Panc1 (cell line): ENCODE measurements around the gene FECH.

Source experiments
- POLR2AphosphoS5 ChIP-seq: IDR thresholded peaks from 2 replicates; pipeline ENCODE4 v1.6.1; 2012; ENCODE audit warnings: mild to moderate bottlenecking, low read depth, low read length, moderate library complexity
- TF ChIP-seq, protein P1 (sequence below): fragments of 450-650 bp; IDR thresholded peaks from 2 replicates; pipeline ENCODE4 v1.5.1; 2017; ENCODE audit warnings: mild to moderate bottlenecking

- TF ChIP-seq, protein P1, sequence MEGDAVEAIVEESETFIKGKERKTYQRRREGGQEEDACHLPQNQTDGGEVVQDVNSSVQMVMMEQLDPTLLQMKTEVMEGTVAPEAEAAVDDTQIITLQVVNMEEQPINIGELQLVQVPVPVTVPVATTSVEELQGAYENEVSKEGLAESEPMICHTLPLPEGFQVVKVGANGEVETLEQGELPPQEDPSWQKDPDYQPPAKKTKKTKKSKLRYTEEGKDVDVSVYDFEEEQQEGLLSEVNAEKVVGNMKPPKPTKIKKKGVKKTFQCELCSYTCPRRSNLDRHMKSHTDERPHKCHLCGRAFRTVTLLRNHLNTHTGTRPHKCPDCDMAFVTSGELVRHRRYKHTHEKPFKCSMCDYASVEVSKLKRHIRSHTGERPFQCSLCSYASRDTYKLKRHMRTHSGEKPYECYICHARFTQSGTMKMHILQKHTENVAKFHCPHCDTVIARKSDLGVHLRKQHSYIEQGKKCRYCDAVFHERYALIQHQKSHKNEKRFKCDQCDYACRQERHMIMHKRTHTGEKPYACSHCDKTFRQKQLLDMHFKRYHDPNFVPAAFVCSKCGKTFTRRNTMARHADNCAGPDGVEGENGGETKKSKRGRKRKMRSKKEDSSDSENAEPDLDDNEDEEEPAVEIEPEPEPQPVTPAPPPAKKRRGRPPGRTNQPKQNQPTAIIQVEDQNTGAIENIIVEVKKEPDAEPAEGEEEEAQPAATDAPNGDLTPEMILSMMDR = no peak
- TF ChIP-seq POLR2AphosphoS5 = no peak
Observed at GRCh38 chr18:57579934-57580333, 6.6 kb downstream of the FECH start.
